ENCODE data around the gene MYRIP. TPM values are rescaled to one million over a fixed set of nuclear protein-coding genes. Genes with fewer than 3 reads are reported as not detected.

Gene MYRIP
- polyA plus RNA-seq, 1 donor: 0.83 TPM

- DNase-seq: no peak
Measured at GRCh38 chr3:40294434-40294833, 485.0 kb downstream of the MYRIP start.

- DNase-seq: no peak
Measured at GRCh38 chr3:40298075-40298474, 488.7 kb downstream of the MYRIP start.

- DNase-seq: no peak
Measured at GRCh38 chr3:40299130-40299720, 489.8 kb downstream of the MYRIP start.

- peak; percentile 19 for DNase-seq
Measured at GRCh38 chr3:40299721-40300335, 490.4 kb downstream of the MYRIP start.

GRCh38 chr3:40302784-40303183 lies 493.4 kb downstream of the MYRIP start:
- DNase-seq: peak; percentile 23

GRCh38 chr3:40304352-40304751 lies 494.9 kb downstream of the MYRIP start:
- DNase-seq: no peak

- no peak for DNase-seq
Measured at GRCh38 chr3:40306336-40306735, 496.9 kb downstream of the MYRIP start.

- no peak for DNase-seq
Measured at GRCh38 chr3:40307176-40307575, 497.8 kb downstream of the MYRIP start.

GRCh38 chr3:40308725-40309417 lies 499.5 kb downstream of the MYRIP start:
- DNase-seq: peak; percentile 11

GRCh38 chr3:40309418-40309924 lies 500.1 kb downstream of the MYRIP start, which contains the start of gene EIF1B:
TSS of gene EIF1B (plus strand) at chr3:40309707. CDS start at chr3:40309942, 235 bp downstream.
- peak; percentile 99 for DNase-seq
